Stimulated activated CD4-positive, alpha-beta T cell treated with anti-CD3 and anti-CD28 coated beads, Interleukin-4, amount 100 ng/mL, for 24 hours (primary cell): ENCODE data around the gene NAA38.
"Not testable (repeated sequence)": the region's sequence is repeated elsewhere in the genome, so short reads cannot be mapped to it uniquely, and the experiment has no call there.

Source experiments
- DNase-seq: peaks from one replicate; pipeline ENCODE4 v3.0.0-alpha.2; 2020

Gene NAA38

GRCh38 chr17:7881276-7882054 lies 24.1 kb upstream of the NAA38 start:
- no peak for DNase-seq

DNA sequence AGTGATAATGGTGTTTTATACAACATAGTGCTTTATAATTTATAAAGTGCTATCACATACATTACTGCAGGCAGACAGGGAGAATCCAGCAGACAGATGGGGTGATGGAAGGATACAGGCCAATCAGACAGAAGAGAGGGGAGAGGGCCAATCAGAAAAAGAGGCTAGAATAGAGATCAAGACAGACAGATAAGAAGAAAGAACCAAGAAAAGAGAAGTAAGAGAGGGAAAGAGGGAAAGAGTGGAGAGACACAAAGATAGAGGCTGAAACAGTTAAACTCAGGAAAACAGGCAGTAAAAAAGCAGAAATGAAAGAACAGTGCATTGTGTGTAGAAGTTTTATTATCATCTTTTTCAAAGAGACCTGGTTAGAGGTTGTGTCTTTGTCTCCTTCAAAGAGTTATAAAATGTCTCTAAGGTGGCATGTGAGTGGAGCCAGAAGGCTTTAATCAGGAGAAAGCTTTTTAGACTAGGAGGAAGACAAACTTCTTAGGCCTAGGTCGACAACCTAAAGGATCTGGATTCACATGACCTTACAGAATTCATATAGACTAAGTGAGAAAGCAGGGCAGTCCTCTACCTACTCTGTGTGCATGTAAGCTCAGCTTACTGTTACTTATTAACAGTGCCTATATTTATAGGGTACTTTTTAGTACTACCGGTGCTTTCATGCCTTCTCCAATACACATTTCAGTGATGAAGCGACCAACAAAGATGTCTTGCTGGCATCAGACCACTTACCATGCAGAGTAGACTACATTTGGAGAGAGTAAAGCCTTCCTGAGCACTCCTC lies 22.9 kb upstream of the NAA38 start:
- DNase-seq, result no peak

DNA sequence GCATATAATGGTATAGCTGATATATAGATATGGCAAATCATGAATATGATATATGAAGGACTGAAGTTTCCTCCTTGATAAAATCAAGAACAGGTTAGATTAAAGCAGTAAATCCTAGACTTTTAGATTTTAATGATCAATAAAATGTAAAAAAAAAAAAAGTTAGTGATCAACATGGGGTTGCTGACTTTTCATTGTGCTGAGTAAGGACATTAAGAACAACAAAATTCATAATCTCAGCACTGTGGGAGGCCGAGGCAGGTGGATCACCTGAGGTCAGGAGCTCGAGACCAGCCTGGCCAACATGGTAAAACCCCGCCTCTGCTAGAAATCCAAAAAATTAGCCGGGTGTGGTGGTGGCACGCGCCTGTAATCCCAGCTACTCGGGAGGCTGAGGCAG lies 20.9 kb upstream of the NAA38 start:
- no peak for DNase-seq

DNA sequence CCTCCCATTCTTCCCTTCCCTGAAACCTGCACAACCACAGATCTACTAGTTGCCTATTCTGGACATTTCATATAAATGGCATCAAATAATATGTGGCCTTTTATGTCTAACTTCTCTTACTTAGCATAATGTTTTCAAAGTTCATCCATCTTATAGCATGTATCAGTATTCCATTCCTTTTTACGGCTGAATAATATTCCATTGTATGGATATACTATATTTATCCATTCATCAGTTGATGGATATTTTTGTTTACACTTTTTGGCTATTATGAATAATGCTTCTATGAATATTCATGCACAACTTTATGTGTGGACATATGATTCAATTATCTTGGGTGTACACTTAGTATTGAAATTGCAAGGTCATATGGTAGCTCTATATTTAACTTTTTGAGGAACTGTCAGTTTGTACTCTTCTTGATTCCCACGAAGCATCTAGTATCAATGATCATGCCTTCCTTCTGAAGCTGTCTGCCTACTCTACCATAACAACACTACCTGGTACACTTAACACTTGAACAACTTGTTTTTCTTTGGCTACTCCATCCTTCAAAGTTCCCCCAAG lies 18.5 kb upstream of the NAA38 start:
- no peak for DNase-seq

GRCh38 chr17:7873051-7873450 lies 15.7 kb upstream of the NAA38 start:
- DNase-seq, result no peak

DNA sequence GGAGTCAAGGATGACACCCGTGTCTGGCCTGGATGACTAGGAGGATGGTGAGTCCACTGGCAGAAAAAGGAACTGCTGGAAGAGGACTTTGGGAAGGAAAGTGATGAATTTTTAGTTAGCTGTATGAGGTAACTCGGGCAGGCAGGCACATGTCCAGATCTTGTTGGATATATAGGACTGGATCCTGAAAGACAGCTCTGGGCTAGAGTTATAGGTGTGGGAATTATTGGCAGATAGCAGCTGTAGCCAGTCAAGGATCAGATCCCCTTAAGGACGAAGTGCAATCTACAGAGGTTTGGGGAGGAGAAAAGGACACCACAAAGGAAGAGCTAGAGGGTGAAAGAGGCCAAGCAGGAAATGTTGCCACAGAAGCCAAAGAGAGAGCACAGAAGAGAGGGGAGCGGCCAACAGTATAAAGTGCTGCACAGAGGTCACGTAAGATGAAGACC lies 10.5 kb upstream of the NAA38 start:
- peak; percentile 3 for DNase-seq

DNA sequence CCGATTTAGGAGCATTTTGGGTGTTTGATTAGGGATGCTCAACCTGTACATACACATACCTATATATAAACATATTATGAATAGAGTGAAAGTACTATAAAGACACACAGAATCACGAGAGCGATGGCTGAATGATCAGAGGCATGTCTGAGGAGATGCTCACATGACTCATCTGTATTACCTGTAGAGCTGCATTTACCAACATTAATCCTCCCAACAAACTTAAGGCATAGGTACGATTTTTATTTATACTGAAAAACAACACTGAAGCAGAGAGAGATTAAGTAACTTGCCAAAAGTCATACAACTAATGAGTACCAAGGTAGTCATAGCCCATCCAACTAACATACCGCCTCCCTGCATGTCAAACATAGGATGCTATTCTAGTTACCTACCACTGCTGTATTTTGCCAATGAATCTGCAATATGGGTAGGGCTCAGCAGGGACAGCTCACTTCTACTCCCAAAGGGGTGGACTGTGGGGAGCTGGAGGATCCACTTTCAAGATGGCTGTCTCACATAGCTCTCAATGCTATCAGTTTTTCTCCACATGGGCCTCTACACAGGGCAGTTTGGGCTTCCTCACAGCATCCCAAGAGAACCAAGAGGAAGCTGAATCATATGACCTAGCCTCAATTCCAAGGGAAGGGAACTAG lies 7.8 kb upstream of the NAA38 start:
- peak; percentile 3 for DNase-seq

DNA sequence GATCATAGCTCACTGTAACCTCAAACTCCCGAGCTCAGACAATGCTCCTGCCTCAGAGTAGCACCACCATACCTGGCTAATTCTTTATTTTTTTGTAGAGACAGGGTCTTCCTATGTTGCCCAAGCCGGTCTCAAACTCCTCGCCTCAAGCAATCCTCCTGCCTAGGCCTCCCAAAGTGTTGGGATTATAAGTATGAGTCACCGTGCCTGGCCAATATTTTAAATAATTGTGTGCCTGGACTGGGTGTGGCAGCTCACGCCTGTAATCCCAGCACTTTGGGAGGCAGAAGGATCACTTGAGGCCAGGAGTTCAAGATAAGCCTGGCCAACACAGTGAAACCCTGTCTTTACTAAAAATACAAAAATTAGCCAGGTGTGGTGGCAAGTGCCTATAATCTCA lies 7.0 kb upstream of the NAA38 start:
- DNase-seq, result not testable (repeated sequence)

- peak; percentile 62 for DNase-seq
Observed at GRCh38 chr17:7862692-7863437, 5.5 kb upstream of the NAA38 start.

GRCh38 chr17:7859028-7859427 lies 1.7 kb upstream of the NAA38 start:
- DNase-seq, result peak; percentile 3

- DNase-seq, result peak; percentile 57
Observed at GRCh38 chr17:7858522-7858810, 1.1 kb upstream of the NAA38 start.

DNA sequence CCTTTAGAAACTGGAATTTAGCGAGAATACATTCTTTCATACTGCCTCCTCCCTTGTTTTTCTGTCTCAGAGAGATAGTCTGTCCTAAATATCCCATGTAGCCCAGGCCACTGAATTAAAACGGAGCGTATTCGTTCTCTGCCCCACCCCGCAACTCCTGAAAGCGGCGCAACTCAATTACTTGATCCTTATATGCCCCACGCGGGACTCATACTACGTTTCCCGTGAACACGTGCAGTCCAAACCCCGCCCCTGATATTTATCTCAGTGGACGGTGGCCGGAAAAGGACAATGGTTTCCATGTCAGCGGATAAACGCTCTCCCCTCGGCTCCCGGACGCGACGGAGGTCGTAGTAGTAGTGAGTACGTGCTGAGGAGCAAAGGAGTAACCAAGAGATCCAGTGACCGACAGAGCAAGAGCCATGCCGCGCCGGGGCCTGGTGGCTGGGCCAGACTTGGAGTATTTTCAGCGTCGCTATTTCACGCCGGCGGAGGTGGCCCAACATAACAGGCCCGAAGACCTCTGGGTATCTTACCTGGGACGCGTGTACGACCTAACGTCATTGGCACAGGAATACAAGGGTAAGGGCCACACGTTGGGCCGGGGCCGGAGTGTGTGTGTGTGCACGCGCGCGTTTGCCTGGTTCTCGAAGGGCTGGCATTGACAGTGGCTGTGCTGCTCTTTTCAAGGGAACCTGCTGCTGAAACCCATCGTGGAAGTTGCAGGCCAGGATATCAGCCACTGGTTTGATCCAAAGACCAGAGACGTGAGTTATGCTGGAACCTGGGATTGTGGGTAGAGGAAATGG lies 558 bp upstream of the NAA38 start, which contains the start of gene CYB5D1:
Gene CYB5D1, plus strand, starts transcription at position 291 of the 809 bp plus-strand sequence. Its CDS starts 132 bp downstream, at position 423.
- peak; percentile 93 for DNase-seq

DNA sequence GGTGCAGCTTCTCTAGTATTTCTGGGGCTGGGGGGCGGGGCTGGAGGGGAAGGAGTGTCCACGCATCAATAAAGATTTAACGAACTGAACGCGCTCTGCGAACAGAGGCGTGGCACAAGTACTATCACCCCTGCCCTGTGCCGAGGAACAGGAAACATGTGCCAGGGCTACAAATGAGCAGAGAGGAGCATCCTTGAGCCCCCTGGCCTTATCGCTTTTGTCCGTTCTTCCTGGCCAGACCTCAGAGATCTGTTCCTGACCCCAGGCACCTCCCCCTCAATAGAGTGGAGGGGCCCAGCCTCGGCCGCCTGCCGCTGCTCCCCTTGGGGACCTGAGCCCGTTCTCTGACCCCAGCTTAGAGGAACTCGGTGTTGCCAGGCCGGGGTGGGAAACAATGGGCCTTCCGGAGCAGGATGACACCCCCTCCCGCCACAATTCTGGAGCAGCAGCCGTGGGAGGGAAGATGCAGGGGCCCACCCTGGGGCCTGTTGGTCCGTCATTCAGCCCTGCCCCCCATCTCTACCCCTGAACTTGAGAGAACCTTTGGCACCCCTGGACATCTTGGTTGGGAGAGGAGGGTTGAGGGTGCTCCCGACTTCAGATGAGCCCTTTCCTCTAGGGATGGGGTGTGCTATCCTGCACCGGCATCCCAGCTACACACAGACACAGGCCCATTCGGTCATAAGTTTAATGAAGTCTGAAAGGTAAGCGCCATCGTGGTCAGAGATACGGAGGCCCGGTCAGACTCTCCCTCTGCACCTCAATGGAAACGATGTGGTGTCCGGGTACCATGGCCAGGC lies 1.1 kb downstream of the NAA38 start:
- DNase-seq, result peak; percentile 39

DNA sequence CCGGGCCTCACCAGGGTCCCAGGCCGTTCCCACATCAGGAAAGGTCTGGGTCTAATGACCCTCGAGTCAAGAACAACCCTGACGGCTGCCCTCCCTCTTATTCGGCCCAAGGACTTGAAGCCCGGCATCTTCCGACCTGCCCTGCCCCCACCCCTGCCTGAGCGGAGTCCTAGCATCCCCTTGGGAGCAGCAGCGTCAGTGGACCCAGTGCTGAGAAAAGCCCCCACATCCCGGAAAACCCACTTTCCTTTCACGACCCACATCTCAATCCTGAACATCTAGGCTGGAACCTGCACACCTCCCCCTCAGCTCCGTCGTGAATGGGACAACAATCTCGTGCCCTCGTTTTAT lies 1.7 kb downstream of the NAA38 start:
- no peak for DNase-seq

GRCh38 chr17:7854851-7855659 lies 2.3 kb downstream of the NAA38 start, which contains the start of gene TMEM88:
Gene TMEM88 (plus strand): TSS chr17:7855066. CDS start chr17:7855075, 9 bp downstream.
- peak; percentile 16 for DNase-seq

DNA sequence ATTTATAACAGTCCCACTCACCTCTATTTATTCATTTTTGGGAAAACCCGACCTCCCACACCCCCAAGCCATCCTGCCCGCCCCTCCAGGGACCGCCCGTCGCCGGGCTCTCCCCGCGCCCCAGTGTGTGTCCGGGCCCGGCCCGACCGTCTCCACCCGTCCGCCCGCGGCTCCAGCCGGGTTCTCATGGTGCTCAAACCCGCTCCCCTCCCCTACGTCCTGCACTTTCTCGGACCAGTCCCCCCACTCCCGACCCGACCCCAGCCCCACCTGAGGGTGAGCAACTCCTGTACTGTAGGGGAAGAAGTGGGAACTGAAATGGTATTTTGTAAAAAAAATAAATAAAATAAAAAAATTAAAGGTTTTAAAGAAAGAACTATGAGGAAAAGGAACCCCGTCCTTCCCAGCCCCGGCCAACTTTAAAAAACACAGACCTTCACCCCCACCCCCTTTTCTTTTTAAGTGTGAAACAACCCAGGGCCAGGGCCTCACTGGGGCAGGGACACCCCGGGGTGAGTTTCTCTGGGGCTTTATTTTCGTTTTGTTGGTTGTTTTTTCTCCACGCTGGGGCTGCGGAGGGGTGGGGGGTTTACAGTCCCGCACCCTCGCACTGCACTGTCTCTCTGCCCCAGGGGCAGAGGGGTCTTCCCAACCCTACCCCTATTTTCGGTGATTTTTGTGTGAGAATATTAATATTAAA lies 3.1 kb downstream of the NAA38 start:
- peak; percentile 3 for DNase-seq

GRCh38 chr17:7853691-7854038 lies 3.7 kb downstream of the NAA38 start:
- peak; percentile 4 for DNase-seq

- DNase-seq, result peak; percentile 4
Observed at GRCh38 chr17:7852919-7853690, 4.3 kb downstream of the NAA38 start.

- DNase-seq, result peak; percentile 3
Observed at GRCh38 chr17:7852262-7852670, 5.1 kb downstream of the NAA38 start.
